ENCODE measurements around the gene MXD1. TPM values are rescaled to one million over a fixed set of nuclear protein-coding genes. Genes with fewer than 3 reads are reported as not detected.

Gene MXD1
- total and polyA plus RNA-seq, 9 of the 15 experiments (the other 6 are each of a cell fraction or from before 2014, with no cell fraction given), result 6.7 to 35.9 (median 11.0) TPM

GRCh38 chr2:69975136-69975852 lies 60.4 kb downstream of the MXD1 start:
- H3K36me3 ChIP-seq (ENCODE audit: control insufficient read depth, insufficient read depth, low read length), result no peaks in the 10 kb centered on the region
- peaks cover 63 to 76% of the 10 kb centered on the region in 2 experiments for H3K4me1 ChIP-seq (replicated peaks in 1 of 2; ENCODE audit: control insufficient read depth in 2 of 2, insufficient read depth in 2 of 2, low read length in 2 of 2)
- TSS peak; percentile 57 for BruUV-seq (replicated peaks)
- H3K9me3 ChIP-seq (replicated peaks; ENCODE audit: control insufficient read depth, insufficient read depth, low read depth, low read length), result no peaks in the 10 kb centered on the region
- ChIA-PET CTCF (ENCODE audit: low intra/inter-chr PET ratio) (no interaction called here), POLR2A (interaction anchor here (0.6 to 2.2 kb wide), 11 partner anchors 11 to 318 kb away, joined by 3 to 16 read pairs (median 3); partner anchors contain the start of genes MXD1 and SNRPG)
- H3K79me2 ChIP-seq (ENCODE audit: control insufficient read depth, insufficient read depth, low read length), result no peaks in the 10 kb centered on the region
- no peaks in the 10 kb centered on the region for H3K27me3 ChIP-seq (ENCODE audit: control insufficient read depth in 2 of 2, insufficient read depth in 2 of 2, low read length in 2 of 2)
- peaks cover 3% of the 10 kb centered on the region for H3K9me1 ChIP-seq (ENCODE audit: control insufficient read depth, insufficient read depth, low read length)
- intact Hi-C loops (cut with micrococcal nuclease) (loop anchor here (5.0 kb wide), 1 partner anchor 43 kb away; no protein-coding TSS in a partner anchor), in situ Hi-C loops (cut with MboI) (no loop called here)
- H3K4me2 ChIP-seq (ENCODE audit: insufficient read depth, low read length), result peak overlapping the region; percentile 59
- WGBS (ENCODE audit: insufficient coverage, low coverage, missing lambda C conversion rate), result 24% methylated on average over 12 of the region's 12 CpGs
- no peaks in the 10 kb centered on the region for H4K20me1 ChIP-seq (replicated peaks; ENCODE audit: control insufficient read depth, insufficient read depth, low read length)
- peak; percentile 40 to 51 (median 44) for DNase-seq (ENCODE audit: extremely low read depth in 1 of 4, low spot score in 3 of 4)
- peak overlapping the region; percentile 73 to 87 for H3K9ac ChIP-seq (ENCODE audit: insufficient read depth in 1 of 2, low read depth in 2 of 2, low read length in 2 of 2)
- H3K4me3 ChIP-seq, result no peak overlapping the region
- FAIRE-seq, result no peak
- H2AFZ ChIP-seq (ENCODE audit: low read depth, low read length), result peak overlapping the region; percentile 92
- peak; percentile 8 for ATAC-seq
- peak overlapping the region; percentile 82 for H3K27ac ChIP-seq (ENCODE audit: extremely low read depth, low read depth, low read length)
- no peak for TF ChIP-seq ZNF655 (CRISPR knock-in tag; IDR thresholded peaks at IDR 0.05)
- peak in 1 of 3 experiments; percentile 1 for TF ChIP-seq YY1 (IDR thresholded peaks at IDR 0.05; ENCODE audit: borderline replicate concordance in 1 of 3, control insufficient read depth in 1 of 3, extremely low read depth in 1 of 3, insufficient read depth in 3 of 3, insufficient read length in 1 of 3, insufficient replicate concordance in 2 of 3, low read depth in 1 of 3, low read length in 2 of 3)
- TF ChIP-seq SMARCE1 (IDR thresholded peaks at IDR 0.05), result no peak
- TF ChIP-seq IFI16 (CRISPR knock-in tag; IDR thresholded peaks at IDR 0.05), result 0 out of 2 replicates have a peak, but pooled peaks have one; percentile 7
- TF ChIP-seq BCOR (IDR thresholded peaks at IDR 0.05), result no peak
- no peak for TF ChIP-seq FOXM1 (IDR thresholded peaks at IDR 0.05; ENCODE audit: low read depth)
- no peak for TF ChIP-seq FOXM1 (CRISPR knock-in tag; IDR thresholded peaks at IDR 0.05; ENCODE audit: low read depth)
- 0 out of 2 replicates have a peak, but pooled peaks have one; percentile 3 for TF ChIP-seq ERF (CRISPR knock-in tag; IDR thresholded peaks at IDR 0.05)
- no peak for TF ChIP-seq ZEB2 (IDR thresholded peaks at IDR 0.05)
- 0 out of 2 replicates have a peak, but pooled peaks have one; percentile 45 for TF ChIP-seq ELF2 (CRISPR knock-in tag; IDR thresholded peaks at IDR 0.05)
- TF ChIP-seq ARID2 (IDR thresholded peaks at IDR 0.05), result 0 out of 2 replicates have a peak, but pooled peaks have one; percentile 12
- TF ChIP-seq NFIC (IDR thresholded peaks at IDR 0.05), result peak; percentile 44; the same call in 1 of the 2 replicates
- TF ChIP-seq E2F6 (IDR thresholded peaks at IDR 0.05; ENCODE audit: borderline replicate concordance in 1 of 2, extremely low read depth in 1 of 2, insufficient read depth in 1 of 2, insufficient read length in 1 of 2, low read depth in 1 of 2, low read length in 1 of 2, poor library complexity in 1 of 2, severe bottlenecking in 1 of 2), result peak in 1 of 2 experiments; percentile 30
- no peak for TF ChIP-seq E2F1 (CRISPR knock-in tag; IDR thresholded peaks at IDR 0.05)
- TF ChIP-seq ZNF668 (CRISPR knock-in tag; IDR thresholded peaks at IDR 0.05), result 0 out of 2 replicates have a peak, but pooled peaks have one; percentile 60
- TF ChIP-seq ZBTB7A (IDR thresholded peaks at IDR 0.05; ENCODE audit: borderline replicate concordance, control insufficient read depth, low read depth, low read length), result peak; percentile 28; the same call in 1 of the 2 replicates

All from K562 (cell line).